ENCODE measurements around the gene ZNF653.

DNA sequence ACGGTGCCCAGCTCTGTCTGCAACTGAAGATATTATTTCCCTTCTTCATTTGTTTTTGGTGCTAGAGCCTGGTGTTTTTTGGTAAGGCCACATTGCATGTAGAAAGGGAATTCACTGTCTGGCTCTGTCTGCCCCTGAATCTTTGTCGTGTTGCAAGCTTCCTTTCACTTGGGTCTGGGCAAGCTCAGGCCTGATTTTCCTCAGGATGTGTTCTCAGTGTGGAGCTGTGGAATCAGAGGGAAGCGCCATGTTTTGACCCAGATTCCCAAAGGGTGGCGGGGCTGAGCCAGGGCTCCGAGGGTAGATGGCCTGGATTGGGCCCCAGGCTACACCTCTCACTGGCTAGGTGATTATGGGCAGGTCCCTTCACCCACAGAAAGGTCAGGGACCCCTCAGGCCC is 61.6 kb downstream of the ZNF653 start:
- TF ChIP-seq, protein P1, sequence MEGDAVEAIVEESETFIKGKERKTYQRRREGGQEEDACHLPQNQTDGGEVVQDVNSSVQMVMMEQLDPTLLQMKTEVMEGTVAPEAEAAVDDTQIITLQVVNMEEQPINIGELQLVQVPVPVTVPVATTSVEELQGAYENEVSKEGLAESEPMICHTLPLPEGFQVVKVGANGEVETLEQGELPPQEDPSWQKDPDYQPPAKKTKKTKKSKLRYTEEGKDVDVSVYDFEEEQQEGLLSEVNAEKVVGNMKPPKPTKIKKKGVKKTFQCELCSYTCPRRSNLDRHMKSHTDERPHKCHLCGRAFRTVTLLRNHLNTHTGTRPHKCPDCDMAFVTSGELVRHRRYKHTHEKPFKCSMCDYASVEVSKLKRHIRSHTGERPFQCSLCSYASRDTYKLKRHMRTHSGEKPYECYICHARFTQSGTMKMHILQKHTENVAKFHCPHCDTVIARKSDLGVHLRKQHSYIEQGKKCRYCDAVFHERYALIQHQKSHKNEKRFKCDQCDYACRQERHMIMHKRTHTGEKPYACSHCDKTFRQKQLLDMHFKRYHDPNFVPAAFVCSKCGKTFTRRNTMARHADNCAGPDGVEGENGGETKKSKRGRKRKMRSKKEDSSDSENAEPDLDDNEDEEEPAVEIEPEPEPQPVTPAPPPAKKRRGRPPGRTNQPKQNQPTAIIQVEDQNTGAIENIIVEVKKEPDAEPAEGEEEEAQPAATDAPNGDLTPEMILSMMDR (IDR thresholded peaks at IDR 0.05): no peak
- TF ChIP-seq POLR2A (IDR thresholded peaks at IDR 0.05): no peak

Measured in right lobe of liver (tissue), 4 donors.